A549 (cell line): ENCODE data around the gene GRIK4. TPM values are rescaled to one million over a fixed set of nuclear protein-coding genes. Genes with fewer than 3 reads are reported as not detected.

ENCODE experiments used
- ATAC-seq, 2 experiments: fragments of 200-7000 bp in 1 of 2; fragments of >200 bp in 1 of 2; cut with Nextera tagmentation in 1 of 2; cut with Tn5 transposase in 1 of 2; 3 replicates each; pipeline versions ENCODE4 v1.8.0 to v1.9.1; 2018 to 2020; ENCODE audit warnings: mild to moderate bottlenecking in 1 of 2, moderate library complexity in 1 of 2
- CTCF ChIA-PET: fragments of 300-600 bp; sonication (Branson Sonifier 250); formaldehyde crosslinking; extraction: SDS; loops from one replicate; lab custom pipeline; 2021; ENCODE audit warnings: antibody characterized with exemption, inconsistent platforms; lab: Yijun Ruan, JAX
- POLR2A ChIA-PET: fragments of 350-600 bp; formaldehyde crosslinking; extraction: SDS; loops from one replicate; lab custom pipeline; 2021; ENCODE audit warnings: antibody characterized with exemption, inconsistent platforms; lab: Yijun Ruan, JAX
- DNase-seq, 2 experiments: peaks; one replicate each; pipeline versions ENCODE4 v3.0.0 to v3.0.0-alpha.2; 2011 to 2016; ENCODE audit warnings: low read depth in 1 of 2, low spot score in 1 of 2
- FAIRE-seq: peaks from 2 replicates; lab custom pipeline; 2011; peaks lifted over from hg19 to GRCh38; lab: Jason Lieb, UNC
- H3K27ac ChIP-seq, 2 experiments: fragments of >200 bp; sonication (Bioruptor Twin); formaldehyde crosslinking; 3 replicates each; pipeline ENCODE4 v1.5.1; 2016 to 2017
- H3K4me1 ChIP-seq: fragments of >200 bp; sonication (Bioruptor Twin); formaldehyde crosslinking; 3 replicates; pipeline ENCODE4 v1.6.1; 2016
- H3K4me2 ChIP-seq: fragments of >200 bp; sonication (Bioruptor Twin); formaldehyde crosslinking; 3 replicates; pipeline ENCODE4 v1.6.1; 2016
- H3K4me3 ChIP-seq: fragments of >200 bp; sonication (Bioruptor Twin); formaldehyde crosslinking; 3 replicates; pipeline ENCODE4 v1.5.1; 2016
- H3K9me3 ChIP-seq: fragments of >200 bp; sonication (Bioruptor Twin); formaldehyde crosslinking; 3 replicates; pipeline ENCODE4 v1.6.1; 2016
- BCL3 ChIP-seq: fragments of >200 bp; sonication (Bioruptor Twin); formaldehyde crosslinking; IDR thresholded peaks from 3 replicates; pipeline ENCODE4 v1.6.1; 2016
- CBX2 ChIP-seq: fragments of 200-600 bp; sonication (generic); IDR thresholded peaks from 2 replicates; pipeline ENCODE4 v1.6.1; 2016; ENCODE audit warnings: low read depth, mild to moderate bottlenecking, borderline replicate concordance
- CEBPB ChIP-seq, 2 experiments: fragments of >200 bp in 1 of 2; sonication (Bioruptor Twin) in 1 of 2; formaldehyde crosslinking in 1 of 2; IDR thresholded peaks; 2 replicates each; pipeline ENCODE4 v1.6.1; 2012 to 2016
- CHD2 ChIP-seq: fragments of 150-350 bp; IDR thresholded peaks from 2 replicates; pipeline ENCODE4 v1.6.1; 2014; ENCODE audit warnings: low read length; ENCODE audit not compliant: partially characterized antibody
- CHD4 ChIP-seq: fragments of 200-600 bp; sonication (generic); IDR thresholded peaks from 2 replicates; pipeline ENCODE4 v1.6.1; 2016; ENCODE audit warnings: antibody characterized with exemption, mild to moderate bottlenecking, borderline replicate concordance
- CTCF ChIP-seq: fragments of >200 bp; sonication (Bioruptor Twin); formaldehyde crosslinking; IDR thresholded peaks from 3 replicates; pipeline ENCODE4 v1.5.1; 2016
- E2F6 ChIP-seq: IDR thresholded peaks from 2 replicates; pipeline ENCODE4 v1.6.1; 2012; ENCODE audit warnings: low read depth, borderline replicate concordance
- ELK1 ChIP-seq: fragments of 150-350 bp; IDR thresholded peaks from 2 replicates; pipeline ENCODE4 v1.6.1; 2014; ENCODE audit warnings: low read depth, mild to moderate bottlenecking, low read length
- EP300 ChIP-seq, 2 experiments: fragments of >200 bp; sonication (Bioruptor Twin); formaldehyde crosslinking; IDR thresholded peaks; 2 replicates in 1 of 2; 3 replicates in 1 of 2; pipeline ENCODE4 v1.6.1; 2016 to 2017
- FOSL2 ChIP-seq, 2 experiments: fragments of 450-650 bp in 1 of 2; fragments of >200 bp in 1 of 2; sonication (Bioruptor Twin) in 1 of 2; formaldehyde crosslinking; IDR thresholded peaks; 2 replicates each; pipeline versions ENCODE4 v1.5.0 to v1.6.1; 2016 to 2020; ENCODE audit warnings: mild to moderate bottlenecking in 1 of 2, moderate library complexity in 1 of 2
- FOXS1 ChIP-seq: fragments of 250-450 bp; sonication (Bioruptor Pico); IDR thresholded peaks from 2 replicates; pipeline ENCODE4 v1.5.0; 2020; ENCODE audit warnings: mild to moderate bottlenecking, moderate library complexity
- HES2 ChIP-seq: fragments of >200 bp; sonication (Bioruptor Twin); formaldehyde crosslinking; IDR thresholded peaks from 2 replicates; pipeline ENCODE4 v1.6.1; 2016
- KDM1A ChIP-seq: fragments of 200-600 bp; sonication (generic); IDR thresholded peaks from 2 replicates; pipeline ENCODE4 v1.6.1; 2016; ENCODE audit warnings: low read depth, mild to moderate bottlenecking
- MAZ ChIP-seq: fragments of 150-350 bp; IDR thresholded peaks from 2 replicates; pipeline ENCODE4 v1.6.1; 2014; ENCODE audit warnings: antibody characterized with exemption, low read depth, low read length, borderline replicate concordance
- MYC ChIP-seq: IDR thresholded peaks from 2 replicates; pipeline ENCODE4 v1.6.1; 2012; ENCODE audit warnings: mild to moderate bottlenecking, inconsistent platforms, low read length, improper control_type of control experiment, borderline replicate concordance
- NPAS2 ChIP-seq: fragments of 250-450 bp; sonication (Bioruptor Pico); IDR thresholded peaks from 2 replicates; pipeline ENCODE4 v1.8.0; 2022; ENCODE audit warnings: mild to moderate bottlenecking, moderate library complexity, borderline replicate concordance
- NR3C1 ChIP-seq: fragments of >200 bp; sonication (Bioruptor Twin); formaldehyde crosslinking; IDR thresholded peaks from 3 replicates; pipeline ENCODE4 v1.6.1; 2017
- PBX3 ChIP-seq: IDR thresholded peaks from 2 replicates; pipeline ENCODE4 v1.6.1; 2012
- PHF8 ChIP-seq: fragments of 200-600 bp; sonication (generic); IDR thresholded peaks from 2 replicates; pipeline ENCODE4 v1.6.1; 2016; ENCODE audit warnings: low read depth, mild to moderate bottlenecking, antibody characterized with exemption, moderate library complexity, borderline replicate concordance
- POLR2A ChIP-seq: IDR thresholded peaks from 2 replicates; pipeline ENCODE4 v1.6.1; 2012; ENCODE audit warnings: mild to moderate bottlenecking, low read length
- RARB ChIP-seq: fragments of 250-450 bp; sonication (Bioruptor Pico); IDR thresholded peaks from 2 replicates; pipeline ENCODE4 v1.8.0; 2021; ENCODE audit warnings: mild to moderate bottlenecking, moderate library complexity
- RNF2 ChIP-seq: fragments of 200-600 bp; sonication (generic); IDR thresholded peaks from 2 replicates; pipeline ENCODE4 v1.6.1; 2016; ENCODE audit warnings: low read depth, mild to moderate bottlenecking, antibody characterized with exemption, moderate library complexity, borderline replicate concordance
- TFCP2L1 ChIP-seq: fragments of 250-450 bp; sonication (Bioruptor Pico); IDR thresholded peaks from 2 replicates; pipeline ENCODE4 v1.5.0; 2021; ENCODE audit warnings: mild to moderate bottlenecking
- USF2 ChIP-seq: fragments of 450-650 bp; IDR thresholded peaks from 2 replicates; pipeline ENCODE4 v1.6.1; 2014; ENCODE audit warnings: antibody characterized with exemption
- ZC3H11A ChIP-seq: fragments of 450-650 bp; IDR thresholded peaks from 2 replicates; pipeline ENCODE4 v1.6.1; 2014; ENCODE audit warnings: antibody characterized with exemption, mild to moderate bottlenecking
- ZNF302 ChIP-seq: fragments of 250-450 bp; sonication (Bioruptor Pico); IDR thresholded peaks from 2 replicates; pipeline ENCODE4 v1.9.0; 2021; ENCODE audit warnings: inconsistent platforms, mild to moderate bottlenecking, moderate library complexity
- WGBS: methylation state at CpG from one replicate; pipeline ENCODE4 v1.1.6; 2017; ENCODE audit errors: missing lambda C conversion rate; 5-methylcytosine and 5-hydroxymethylcytosine counted together
- polyA plus RNA-seq, 4 experiments: library from polyadenylated mRNA; depleted of rRNA in 3 of 4; stranded (reverse); fragments of >200 nt; fragmentation: RNase III in 1 of 4; extraction: RNeasy Plus Mini Kit Qiagen cat#74134 plus additional on column Dnase treatment in 1 of 4; gene quantifications; 2 replicates in 3 of 4; 3 replicates in 1 of 4; pipeline ENCODE4 v1.2.3, GENCODE V29; 2011 to 2017

GRIK4 gene
- polyA plus RNA-seq, 2 of the 4 experiments (the other 2 are of a cell fraction): 0.01 TPM; not detected in 1

GRCh38 chr11:120704256-120704750 lies 192.8 kb downstream of the GRIK4 start:
- Histone ChIP-seq H3K4me1 (no peaks in the 10 kb centered on the region), H3K4me2 (no peak overlapping the region), H3K27ac (no peak overlapping the region), H3K9me3 (peaks cover 4% of the 10 kb centered on the region; the same call in 1 of the 3 replicates), H3K4me3 (no peak overlapping the region)
- DNase-seq (no peak), FAIRE-seq (no peak), ATAC-seq (no peak)
- no peak for TF ChIP-seq NPAS2 (CRISPR knock-in tag)
- TF ChIP-seq PBX3: no peak
- TF ChIP-seq ZC3H11A: no peak
- no peak for TF ChIP-seq CTCF
- TF ChIP-seq BCL3: no peak
- no peak for TF ChIP-seq CBX2
- TF ChIP-seq ELK1: no peak
- TF ChIP-seq HES2: no peak
- TF ChIP-seq RNF2: no peak
- TF ChIP-seq TFCP2L1 (CRISPR knock-in tag): no peak
- TF ChIP-seq ZNF302 (CRISPR knock-in tag): no peak
- TF ChIP-seq FOXS1 (CRISPR knock-in tag): no peak
- no peak for TF ChIP-seq MYC
- TF ChIP-seq USF2: no peak
- TF ChIP-seq EP300 (IDR thresholded peaks at IDR 0.05): no peak
- no peak for TF ChIP-seq MAZ
- no peak for TF ChIP-seq RARB (CRISPR knock-in tag)
- TF ChIP-seq NR3C1: no peak
- WGBS: 13% methylated on average over 4 of the region's 4 CpGs
- ChIA-PET POLR2A (no interaction called here), CTCF (interaction anchor here (1.4 kb wide), 1 partner anchor 11 kb away, joined by 6 read pairs; no protein-coding TSS in a partner anchor)

GRCh38 chr11:120706257-120706656 lies 194.7 kb downstream of the GRIK4 start:
- peaks cover 4% of the 10 kb centered on the region; the same call in 1 of the 3 replicates for H3K9me3 ChIP-seq
- H3K27ac ChIP-seq: no peak overlapping the region
- POLR2A ChIA-PET: no interaction called here
- WGBS: 67% methylated on average over 1 of the region's 5 CpGs
- H3K4me1 ChIP-seq: peaks cover 8% of the 10 kb centered on the region; the same call in 1 of the 3 replicates
- H3K4me2 ChIP-seq: no peak overlapping the region
- no peak for FAIRE-seq
- H3K4me3 ChIP-seq: no peak overlapping the region
- no peak for ATAC-seq
- CTCF ChIA-PET: interaction anchor here (0.7 kb wide), 1 partner anchor 13 kb away, joined by 3 read pairs; no protein-coding TSS in a partner anchor
- no peak for DNase-seq
- TF ChIP-seq CHD4 (no peak), MYC (no peak), FOSL2 (IDR thresholded peaks at IDR 0.05) (no peak), FOSL2 (CRISPR knock-in tag; IDR thresholded peaks at IDR 0.05) (no peak), TFCP2L1 (CRISPR knock-in tag) (no peak), KDM1A (no peak), CEBPB (IDR thresholded peaks at IDR 0.05) (no peak), CHD2 (no peak), NR3C1 (no peak), POLR2A (no peak), PHF8 (no peak), E2F6 (no peak), CTCF (no peak)
